Measurements from ENCODE around the gene ZNF695.

Gene ZNF695

GRCh38 chr1:246978281-246978680 is 29.6 kb downstream of the ZNF695 start:
- no peak overlapping the region for H4K91ac ChIP-seq (ENCODE audit: low read length)
- no peak for DNase-seq
- H3K27me3 ChIP-seq (ENCODE audit: control insufficient read depth in 1 of 2, insufficient read depth in 1 of 2, low read length in 2 of 2): no peaks in the 10 kb centered on the region
- no peak overlapping the region for H2BK12ac ChIP-seq (ENCODE audit: low read length in 2 of 2)
- no peak overlapping the region for H2BK15ac ChIP-seq (ENCODE audit: low read depth, poor library complexity, severe bottlenecking)
- H3K4ac ChIP-seq (ENCODE audit: low read depth in 1 of 2, low read length in 2 of 2): no peak overlapping the region
- no peak overlapping the region for H2BK5ac ChIP-seq (ENCODE audit: low read depth, low read length, poor library complexity, severe bottlenecking)
- H3K36me3 ChIP-seq (ENCODE audit: control insufficient read depth in 1 of 2, insufficient read depth in 2 of 2, low read depth in 1 of 2, low read length in 2 of 2): peaks cover 0 to 8% of the 10 kb centered on the region in 2 experiments
- no peak overlapping the region for H3K23ac ChIP-seq (ENCODE audit: low read length in 2 of 2)
- no peak overlapping the region for H2BK120ac ChIP-seq (ENCODE audit: low read depth, low read length)
- H3K18ac ChIP-seq (ENCODE audit: low read depth in 1 of 2, low read length in 2 of 2): no peak overlapping the region
- H3K27ac ChIP-seq (ENCODE audit: low read length, poor library complexity, severe bottlenecking): no peak overlapping the region
- no peaks in the 10 kb centered on the region for H3K79me1 ChIP-seq (replicated peaks; ENCODE audit: low read length, poor library complexity, severe bottlenecking)
- H3K4me2 ChIP-seq (ENCODE audit: low read length, poor library complexity, severe bottlenecking): no peak overlapping the region
- no peak overlapping the region for H3K9ac ChIP-seq (ENCODE audit: low read length)
- no peak overlapping the region for H4K8ac ChIP-seq (ENCODE audit: low read length)
- peaks cover 77% of the 10 kb centered on the region for H3K9me3 ChIP-seq (ENCODE audit: control insufficient read depth, low read length)
- no peak overlapping the region for H2AK5ac ChIP-seq (ENCODE audit: low read length, severe bottlenecking)
- WGBS: 97% methylated on average over 2 of the region's 2 CpGs
- no peaks in the 10 kb centered on the region for H3K4me1 ChIP-seq (ENCODE audit: control insufficient read depth, insufficient read depth, low read depth, low read length)
- no peak overlapping the region for H3K14ac ChIP-seq (ENCODE audit: low read length in 2 of 2)
- no peak overlapping the region for H3K4me3 ChIP-seq (ENCODE audit: insufficient read depth in 1 of 2, low read depth in 1 of 2, low read length in 2 of 2)
- H2AFZ ChIP-seq (ENCODE audit: low read depth, low read length): no peak overlapping the region

- Histone ChIP-seq H4K91ac (ENCODE audit: low read length) (no peak overlapping the region), H3K4me3 (ENCODE audit: insufficient read depth in 1 of 2, low read depth in 1 of 2, low read length in 2 of 2) (no peak overlapping the region), H2BK15ac (ENCODE audit: low read depth, poor library complexity, severe bottlenecking) (no peak overlapping the region), H3K23ac (ENCODE audit: low read length in 2 of 2) (no peak overlapping the region), H2AK5ac (ENCODE audit: low read length, severe bottlenecking) (no peak overlapping the region), H3K27ac (ENCODE audit: low read length, poor library complexity, severe bottlenecking) (no peak overlapping the region), H3K9ac (ENCODE audit: low read length) (no peak overlapping the region), H2BK12ac (ENCODE audit: low read length in 2 of 2) (no peak overlapping the region), H3K4me2 (ENCODE audit: low read length, poor library complexity, severe bottlenecking) (no peak overlapping the region), H4K8ac (ENCODE audit: low read length) (no peak overlapping the region), H3K18ac (ENCODE audit: low read depth in 1 of 2, low read length in 2 of 2) (no peak overlapping the region), H2AFZ (ENCODE audit: low read depth, low read length) (no peak overlapping the region), H3K4me1 (ENCODE audit: control insufficient read depth, insufficient read depth, low read depth, low read length) (no peaks in the 10 kb centered on the region), H3K79me1 (replicated peaks; ENCODE audit: low read length, poor library complexity, severe bottlenecking) (no peaks in the 10 kb centered on the region), H3K9me3 (ENCODE audit: control insufficient read depth, low read length) (peaks cover 39% of the 10 kb centered on the region), H3K27me3 (ENCODE audit: control insufficient read depth in 1 of 2, insufficient read depth in 1 of 2, low read length in 2 of 2) (no peaks in the 10 kb centered on the region), H3K4ac (ENCODE audit: low read depth in 1 of 2, low read length in 2 of 2) (no peak overlapping the region), H2BK120ac (ENCODE audit: low read depth, low read length) (no peak overlapping the region), H3K14ac (ENCODE audit: low read length in 2 of 2) (no peak overlapping the region), H2BK5ac (ENCODE audit: low read depth, low read length, poor library complexity, severe bottlenecking) (no peak overlapping the region), H3K36me3 (ENCODE audit: control insufficient read depth in 1 of 2, insufficient read depth in 2 of 2, low read depth in 1 of 2, low read length in 2 of 2) (no peaks in the 10 kb centered on the region)
- no peak for DNase-seq
- 99% methylated on average over 7 of the region's 7 CpGs for WGBS
Measured at GRCh38 chr1:246971969-246972368, 35.9 kb downstream of the ZNF695 start.

GRCh38 chr1:246971090-246971721 is 36.7 kb downstream of the ZNF695 start:
- H4K8ac ChIP-seq (ENCODE audit: low read length): no peak overlapping the region

GRCh38 chr1:246969621-246970020 is 38.2 kb downstream of the ZNF695 start:
- no peaks in the 10 kb centered on the region for H3K79me1 ChIP-seq (replicated peaks; ENCODE audit: low read length, poor library complexity, severe bottlenecking)
- no peaks in the 10 kb centered on the region for H3K4me1 ChIP-seq (ENCODE audit: control insufficient read depth, insufficient read depth, low read depth, low read length)
- no peak for DNase-seq
- peaks cover 26% of the 10 kb centered on the region for H3K9me3 ChIP-seq (ENCODE audit: control insufficient read depth, low read length)
- H2BK15ac ChIP-seq (ENCODE audit: low read depth, poor library complexity, severe bottlenecking): no peak overlapping the region
- no peak overlapping the region for H2BK12ac ChIP-seq (ENCODE audit: low read length in 2 of 2)
- no peak overlapping the region for H2AFZ ChIP-seq (ENCODE audit: low read depth, low read length)
- no CpG with 5 or more reads among the region's 3 CpGs for WGBS
- no peak overlapping the region for H3K14ac ChIP-seq (ENCODE audit: low read length in 2 of 2)
- no peak overlapping the region for H2BK120ac ChIP-seq (ENCODE audit: low read depth, low read length)
- H2BK5ac ChIP-seq (ENCODE audit: low read depth, low read length, poor library complexity, severe bottlenecking): no peak overlapping the region
- H4K91ac ChIP-seq (ENCODE audit: low read length): no peak overlapping the region
- no peaks in the 10 kb centered on the region for H3K36me3 ChIP-seq (ENCODE audit: control insufficient read depth in 1 of 2, insufficient read depth in 2 of 2, low read depth in 1 of 2, low read length in 2 of 2)
- no peak overlapping the region for H3K4me2 ChIP-seq (ENCODE audit: low read length, poor library complexity, severe bottlenecking)
- H3K18ac ChIP-seq (ENCODE audit: low read depth in 1 of 2, low read length in 2 of 2): no peak overlapping the region
- H4K8ac ChIP-seq (ENCODE audit: low read length): no peak overlapping the region
- no peak overlapping the region for H3K9ac ChIP-seq (ENCODE audit: low read length)
- no peak overlapping the region for H3K23ac ChIP-seq (ENCODE audit: low read length in 2 of 2)
- no peak overlapping the region for H3K4ac ChIP-seq (ENCODE audit: low read depth in 1 of 2, low read length in 2 of 2)
- H3K4me3 ChIP-seq (ENCODE audit: insufficient read depth in 1 of 2, low read depth in 1 of 2, low read length in 2 of 2): no peak overlapping the region
- H2AK5ac ChIP-seq (ENCODE audit: low read length, severe bottlenecking): no peak overlapping the region
- H3K27ac ChIP-seq (ENCODE audit: low read length, poor library complexity, severe bottlenecking): no peak overlapping the region
- H3K27me3 ChIP-seq (ENCODE audit: control insufficient read depth in 1 of 2, insufficient read depth in 1 of 2, low read length in 2 of 2): no peaks in the 10 kb centered on the region

More at GRCh38 chr1:246971090-246971721, 36.7 kb downstream of the ZNF695 start:
- no peaks in the 10 kb centered on the region for H3K79me1 ChIP-seq (replicated peaks; ENCODE audit: low read length, poor library complexity, severe bottlenecking)
- no peak overlapping the region for H3K27ac ChIP-seq (ENCODE audit: low read length, poor library complexity, severe bottlenecking)
- H3K36me3 ChIP-seq (ENCODE audit: control insufficient read depth in 1 of 2, insufficient read depth in 2 of 2, low read depth in 1 of 2, low read length in 2 of 2): no peaks in the 10 kb centered on the region
- no peak overlapping the region for H2BK5ac ChIP-seq (ENCODE audit: low read depth, low read length, poor library complexity, severe bottlenecking)
- no peak overlapping the region for H3K4me2 ChIP-seq (ENCODE audit: low read length, poor library complexity, severe bottlenecking)
- 90% methylated on average over 12 of the region's 12 CpGs for WGBS
- peak; percentile 23 for DNase-seq
- peaks cover 37% of the 10 kb centered on the region for H3K9me3 ChIP-seq (ENCODE audit: control insufficient read depth, low read length)
- no peak overlapping the region for H3K9ac ChIP-seq (ENCODE audit: low read length)
- no peak overlapping the region for H2AFZ ChIP-seq (ENCODE audit: low read depth, low read length)
- H2AK5ac ChIP-seq (ENCODE audit: low read length, severe bottlenecking): no peak overlapping the region
- H2BK120ac ChIP-seq (ENCODE audit: low read depth, low read length): no peak overlapping the region
- no peak overlapping the region for H3K4ac ChIP-seq (ENCODE audit: low read depth in 1 of 2, low read length in 2 of 2)
- peak overlapping the region in 1 of 2 experiments; percentile 51 for H3K4me3 ChIP-seq (ENCODE audit: insufficient read depth in 1 of 2, low read depth in 1 of 2, low read length in 2 of 2)
- no peaks in the 10 kb centered on the region for H3K4me1 ChIP-seq (ENCODE audit: control insufficient read depth, insufficient read depth, low read depth, low read length)
- H4K91ac ChIP-seq (ENCODE audit: low read length): no peak overlapping the region
- no peak overlapping the region for H3K14ac ChIP-seq (ENCODE audit: low read length in 2 of 2)
- no peaks in the 10 kb centered on the region for H3K27me3 ChIP-seq (ENCODE audit: control insufficient read depth in 1 of 2, insufficient read depth in 1 of 2, low read length in 2 of 2)
- H3K23ac ChIP-seq (ENCODE audit: low read length in 2 of 2): no peak overlapping the region
- H2BK12ac ChIP-seq (ENCODE audit: low read length in 2 of 2): no peak overlapping the region
- no peak overlapping the region for H3K18ac ChIP-seq (ENCODE audit: low read depth in 1 of 2, low read length in 2 of 2)
- H2BK15ac ChIP-seq (ENCODE audit: low read depth, poor library complexity, severe bottlenecking): no peak overlapping the region

Data from mesenchymal stem cell (in vitro differentiated cells and primary cell).